ENCODE results near the gene SH2D3C. TPM values are rescaled to one million over a fixed set of nuclear protein-coding genes. Genes with fewer than 3 reads are reported as not detected.

SH2D3C gene
- total RNA-seq, 1 donor from 2014 or later = 18.3 TPM

DNA sequence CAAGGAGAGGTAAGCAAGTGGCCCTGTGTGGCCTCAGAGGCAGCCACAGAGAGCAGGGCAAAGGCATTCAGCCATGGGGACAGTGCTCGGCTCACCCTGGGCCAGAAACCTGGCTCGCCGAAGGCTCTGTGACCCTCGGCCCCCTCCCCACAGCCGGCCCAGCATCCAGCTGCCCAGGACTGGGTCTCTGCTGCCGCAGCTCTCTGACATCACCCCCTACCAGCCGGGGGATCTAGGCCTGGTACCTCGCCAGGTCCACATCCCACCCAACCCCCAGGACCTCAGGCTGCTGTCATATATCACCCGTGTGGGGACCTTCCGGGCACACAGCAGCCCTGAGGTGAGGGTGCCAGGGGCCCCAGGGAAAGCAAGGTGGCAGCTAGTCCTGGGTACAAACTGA is 65.6 kb downstream of the SH2D3C start:
- DNase-seq = no peak
- ATAC-seq = no peak
- intact Hi-C loops (cut with micrococcal nuclease) = no loop called here

DNA sequence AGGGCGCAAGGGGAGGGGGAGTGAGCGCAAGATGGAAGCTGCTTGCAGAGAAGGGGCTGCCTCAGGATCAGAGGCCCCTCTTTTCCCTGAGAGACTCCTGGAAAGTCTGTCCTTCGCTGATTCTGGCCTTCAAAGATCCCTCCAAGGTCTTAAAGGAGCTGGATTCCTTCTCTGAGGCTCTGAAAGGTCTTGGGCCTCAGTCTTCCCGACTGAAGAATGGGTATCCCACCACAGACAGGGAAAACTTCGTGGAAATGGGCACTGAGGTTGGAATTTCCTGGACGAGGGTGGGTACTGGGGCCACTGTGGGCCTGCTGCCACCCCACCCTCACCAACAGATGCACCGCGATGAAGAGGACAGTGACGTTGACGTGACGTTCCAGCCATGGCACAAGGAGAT is 66.1 kb downstream of the SH2D3C start:
- ATAC-seq (no peak), DNase-seq (no peak)
- intact Hi-C loops (cut with micrococcal nuclease) = no loop called here

DNA sequence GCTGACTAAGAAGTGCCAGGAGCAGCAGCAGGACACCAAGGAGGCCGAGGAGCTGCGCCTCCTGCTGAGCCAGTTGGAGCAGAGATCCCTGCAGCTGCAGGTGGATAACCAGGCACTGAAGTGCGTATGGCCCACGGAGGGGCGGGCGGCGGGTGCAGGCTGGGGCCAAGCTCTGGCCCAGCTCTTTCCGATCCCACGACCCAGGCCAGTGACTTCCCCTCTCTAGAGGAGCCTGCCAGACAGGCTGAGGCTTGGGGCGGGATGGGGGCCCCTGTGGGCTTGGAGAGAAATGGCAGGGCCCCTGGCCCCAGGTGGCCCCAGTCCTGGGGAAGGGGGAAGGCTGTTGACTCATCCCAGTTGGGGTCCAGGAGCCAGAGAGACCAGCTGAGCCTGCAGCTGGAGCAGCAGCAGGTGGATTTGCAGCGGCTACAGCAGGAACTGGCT is 66.6 kb downstream of the SH2D3C start:
- DNase-seq (no peak), ATAC-seq (no peak)
- intact Hi-C loops (cut with micrococcal nuclease) = no loop called here

DNA sequence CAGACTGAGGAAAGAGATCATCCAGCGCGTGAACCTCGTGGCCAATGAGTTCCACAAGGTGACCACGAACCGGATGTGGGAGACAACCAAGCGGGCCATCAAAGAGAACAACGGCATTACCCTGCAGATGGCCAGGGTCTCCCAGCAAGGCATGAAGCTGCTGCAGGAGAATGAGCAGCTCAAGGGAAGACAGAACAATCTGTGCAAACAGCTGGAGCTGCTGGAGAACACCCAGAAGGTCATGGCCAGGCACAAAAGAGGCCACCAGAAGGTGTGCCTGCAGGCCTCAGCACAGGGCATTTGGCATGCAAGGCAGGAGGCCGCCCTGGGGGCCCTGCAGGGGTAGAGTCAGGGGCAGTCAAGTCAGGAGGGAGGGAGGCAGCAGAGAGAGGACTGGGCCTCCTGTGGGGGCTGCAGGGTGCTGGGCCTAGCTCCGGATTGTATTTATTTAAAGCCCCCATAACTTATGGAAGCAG is 67.2 kb downstream of the SH2D3C start:
- intact Hi-C loops (cut with micrococcal nuclease) = no loop called here
- DNase-seq (no peak), ATAC-seq (no peak)

DNA sequence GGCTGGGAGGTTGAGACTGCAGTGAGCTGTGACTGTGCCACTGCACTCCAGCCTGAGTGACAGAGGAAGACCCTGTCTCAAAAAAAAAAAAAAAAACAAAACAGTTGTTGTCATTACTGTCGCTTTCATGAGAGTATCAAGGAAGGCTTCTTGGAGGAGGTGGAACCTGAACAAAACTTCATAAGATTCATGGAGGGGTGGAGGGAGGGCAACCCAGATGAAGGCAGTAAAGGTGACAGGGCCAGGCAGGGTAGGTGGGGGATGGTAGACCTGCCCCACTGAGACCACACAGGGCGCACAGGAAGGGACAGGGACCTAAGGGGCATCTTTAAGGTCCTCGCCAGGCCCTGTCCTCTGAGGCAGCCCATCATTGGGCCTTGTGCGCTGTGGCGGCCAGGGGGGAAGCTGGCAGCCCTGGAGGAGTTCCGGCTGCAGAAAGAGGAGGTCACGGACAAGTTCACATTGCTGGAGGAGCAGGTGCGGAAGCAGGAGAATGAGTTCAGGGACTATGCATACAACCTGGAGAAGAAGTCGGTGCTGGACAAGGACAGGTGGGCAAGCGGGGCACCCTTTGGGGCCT is 68.2 kb downstream of the SH2D3C start:
- intact Hi-C loops (cut with micrococcal nuclease) = no loop called here
- ATAC-seq (no peak), DNase-seq (no peak)

DNA sequence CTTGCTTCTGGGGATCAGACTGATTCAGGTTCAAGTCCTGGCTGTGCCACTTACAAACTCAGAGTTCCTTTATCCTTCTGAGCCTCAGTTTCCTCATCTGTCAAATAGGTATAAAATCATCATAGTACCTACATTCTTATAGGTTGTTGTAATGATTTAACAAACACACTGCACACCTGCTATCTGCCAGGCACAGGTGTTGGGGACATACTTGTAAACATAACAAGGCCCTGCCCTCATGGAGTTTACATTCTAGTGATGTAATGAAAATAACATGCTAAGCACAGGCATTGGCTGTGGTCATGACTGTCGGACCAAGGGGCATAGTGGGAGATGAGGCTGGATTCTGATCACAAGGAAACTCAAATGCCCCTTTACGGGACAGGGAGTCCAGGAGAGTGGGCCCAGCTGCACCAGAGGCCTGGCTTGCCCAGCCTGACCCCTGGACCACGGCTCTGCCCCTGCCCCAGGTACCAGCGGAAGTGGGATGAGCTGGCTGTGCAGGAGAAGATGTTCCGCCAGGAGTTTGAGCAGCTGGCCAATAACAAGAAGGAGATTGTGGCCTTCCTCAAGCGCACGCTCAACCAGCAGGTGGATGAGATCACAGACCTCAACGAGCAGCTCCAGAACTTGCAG is 69.4 kb downstream of the SH2D3C start:
- ATAC-seq (no peak), DNase-seq (no peak)
- intact Hi-C loops (cut with micrococcal nuclease) = no loop called here

DNA sequence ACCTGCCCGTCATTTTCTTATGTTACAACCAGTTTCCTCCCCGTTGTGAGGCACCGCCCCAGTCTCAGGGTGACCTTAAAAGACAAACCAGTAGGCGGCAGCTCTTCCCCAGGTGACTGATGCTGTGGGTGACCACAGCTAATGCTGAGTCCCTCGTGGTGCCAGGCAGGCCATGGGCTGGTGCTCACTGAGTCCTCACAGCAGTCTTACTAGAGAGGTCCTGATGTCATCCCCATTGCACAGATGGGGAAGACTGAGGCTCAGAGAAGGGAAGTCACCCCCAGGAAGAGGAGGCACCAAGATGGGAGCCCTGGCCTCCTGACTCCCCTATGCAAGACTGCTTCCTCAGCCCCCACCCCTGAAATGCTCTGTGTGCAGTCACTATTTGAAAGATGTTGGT is 70.7 kb downstream of the SH2D3C start:
- intact Hi-C loops (cut with micrococcal nuclease) = no loop called here
- no peak for DNase-seq
- no peak for ATAC-seq

DNA sequence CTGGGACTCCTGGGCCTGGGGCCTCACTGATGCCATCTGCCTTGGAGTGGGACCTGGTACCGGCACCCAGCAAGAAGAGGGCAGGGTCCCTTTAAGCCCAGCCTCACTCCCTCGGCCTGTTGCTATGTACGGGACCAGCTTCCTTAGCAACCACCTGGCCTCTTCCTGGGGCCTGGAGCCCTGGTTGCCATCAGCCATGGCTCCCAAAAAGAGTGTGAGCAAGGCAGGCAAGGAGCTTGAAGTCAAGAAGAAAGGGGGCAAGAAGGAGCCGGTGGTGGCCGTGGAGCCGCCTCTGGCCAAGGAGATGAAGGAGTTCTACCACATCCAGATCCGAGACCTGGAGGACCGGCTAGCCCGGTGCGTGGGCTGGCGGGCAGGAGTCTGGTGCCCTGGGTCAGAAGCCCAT is 71.6 kb downstream of the SH2D3C start, which contains the start of gene CFAP157:
CFAP157 (plus strand) TSS at position 153 of the 406 bp plus-strand sequence; CDS start at position 197, 44 bp downstream.
- intact Hi-C loops (cut with micrococcal nuclease) = no loop called here
- ATAC-seq = peak; percentile 39
- no peak for DNase-seq

DNA sequence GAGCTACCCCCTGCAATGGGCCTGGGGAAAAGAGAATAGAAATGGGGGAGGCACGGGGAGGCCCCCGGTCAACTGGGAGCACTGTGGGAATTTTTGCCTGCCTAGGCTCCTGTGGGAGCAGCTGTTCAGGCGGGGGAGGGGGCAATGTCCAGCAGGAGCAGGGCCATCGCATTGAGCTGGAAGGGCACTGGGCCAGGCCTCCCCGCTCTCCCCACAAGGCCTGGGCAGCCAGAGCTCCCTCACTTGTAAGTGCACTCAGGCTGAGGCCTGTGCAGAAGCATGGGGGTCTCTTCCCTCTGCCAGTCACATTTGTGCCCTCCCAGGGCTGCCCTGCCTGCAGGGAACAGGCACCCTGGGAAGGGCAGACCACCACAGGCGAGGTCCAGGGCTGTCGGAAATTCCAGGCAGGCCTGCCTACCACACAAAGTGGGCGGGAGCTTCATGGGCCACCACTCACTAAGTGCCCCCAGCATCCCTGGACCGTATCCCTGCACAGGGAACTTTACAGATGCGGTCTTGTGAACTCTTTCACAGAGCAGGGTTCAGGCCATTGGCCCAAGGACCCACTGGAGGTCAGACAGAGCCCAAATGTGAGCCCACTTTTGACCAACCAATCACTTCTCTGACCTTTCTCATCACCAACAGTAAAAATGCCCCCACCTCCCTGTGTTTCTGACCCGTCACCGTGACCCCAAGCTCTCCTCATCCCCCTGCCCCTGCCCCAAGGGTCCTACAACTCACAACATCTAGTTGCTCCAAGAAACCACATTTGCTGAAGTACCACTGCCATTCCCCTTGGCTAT is 72.7 kb downstream of the SH2D3C start:
- ATAC-seq (no peak), DNase-seq (no peak)
- intact Hi-C loops (cut with micrococcal nuclease) = no loop called here

DNA sequence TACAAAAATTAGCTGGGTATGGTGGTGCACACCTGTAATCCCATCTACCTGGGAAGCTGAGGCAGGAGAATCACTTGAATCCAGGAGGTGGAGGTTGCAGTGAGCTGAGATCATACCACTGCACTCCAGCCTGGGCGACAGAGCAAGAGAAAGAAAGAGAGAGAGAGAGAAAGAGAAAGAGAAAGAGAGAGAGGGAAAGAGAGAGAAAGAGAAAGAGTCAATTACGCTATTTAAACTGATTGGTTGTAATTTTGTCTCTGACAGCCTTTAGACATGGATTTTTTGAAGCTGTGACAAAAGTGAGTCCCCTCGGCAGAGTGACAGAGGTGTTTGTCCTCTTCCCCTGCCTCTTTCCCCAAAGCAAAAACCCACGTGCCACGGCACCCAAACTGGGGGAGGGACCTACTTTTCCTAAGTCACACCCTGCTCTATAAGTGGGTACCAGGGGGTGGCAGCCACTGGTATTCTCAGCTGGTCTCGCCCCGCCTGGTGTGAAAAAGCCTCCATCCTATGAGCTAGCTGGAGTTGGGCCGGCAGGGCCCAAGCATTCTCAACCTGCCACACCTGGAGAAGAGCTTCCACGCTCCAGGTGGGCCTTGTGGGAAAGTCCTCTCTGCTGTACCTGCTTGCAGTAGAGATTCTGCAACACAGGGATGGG is 75.0 kb downstream of the SH2D3C start:
- no peak for ATAC-seq
- intact Hi-C loops (cut with micrococcal nuclease) = no loop called here
- DNase-seq = no peak

DNA sequence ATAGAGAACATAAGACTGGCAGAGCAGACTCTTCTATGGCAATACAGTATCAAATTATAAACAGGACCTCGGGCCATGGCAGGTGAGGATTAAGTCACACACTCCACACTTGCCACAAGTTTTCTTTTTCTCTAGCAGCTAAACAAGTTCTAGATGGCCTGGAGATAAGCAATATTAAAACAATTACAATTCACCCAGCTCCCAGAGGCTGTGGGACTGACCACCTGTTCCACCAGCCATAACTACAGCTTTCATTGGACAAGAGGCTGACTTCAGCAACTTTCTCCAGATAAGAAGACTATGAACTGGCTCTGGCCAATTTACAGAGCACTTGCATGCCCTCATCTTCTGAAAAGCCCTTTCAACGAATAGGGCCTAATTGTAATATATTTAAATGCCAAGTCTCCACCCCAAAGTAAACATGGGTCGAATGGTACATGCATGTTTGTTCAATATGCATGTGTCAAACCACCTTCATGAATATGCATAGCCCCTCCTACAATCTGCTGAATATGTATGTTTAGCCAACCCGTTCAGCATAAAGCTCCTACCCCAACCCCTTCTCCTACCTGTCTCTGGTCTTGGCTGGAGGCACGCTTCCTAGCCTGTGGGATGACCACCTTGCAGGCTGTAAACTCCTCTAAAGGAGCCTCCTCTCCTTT is 77.7 kb downstream of the SH2D3C start:
- intact Hi-C loops (cut with micrococcal nuclease) = no loop called here
- no peak for DNase-seq
- ATAC-seq = no peak

DNA sequence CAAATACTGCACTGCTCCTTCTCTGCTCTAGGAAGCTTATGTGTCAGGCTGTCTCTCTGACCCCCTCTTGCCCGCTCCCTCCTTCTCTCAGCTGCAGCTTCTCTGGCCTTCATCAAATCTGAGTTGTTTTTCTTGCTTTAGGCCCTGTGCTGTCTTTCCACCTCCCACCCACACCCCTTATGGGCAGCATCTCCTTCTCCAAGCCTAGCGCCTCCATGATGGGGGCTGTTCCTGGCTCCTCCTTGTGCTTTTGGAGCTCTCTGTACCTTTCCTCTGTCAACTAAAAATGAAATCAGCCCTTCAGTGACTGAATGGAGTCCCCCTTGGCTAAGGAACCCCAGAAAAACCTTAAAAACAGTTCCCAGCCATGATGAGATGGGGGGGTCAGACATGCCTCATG is 78.3 kb downstream of the SH2D3C start:
- DNase-seq (no peak), ATAC-seq (no peak)
- intact Hi-C loops (cut with micrococcal nuclease) = no loop called here

DNA sequence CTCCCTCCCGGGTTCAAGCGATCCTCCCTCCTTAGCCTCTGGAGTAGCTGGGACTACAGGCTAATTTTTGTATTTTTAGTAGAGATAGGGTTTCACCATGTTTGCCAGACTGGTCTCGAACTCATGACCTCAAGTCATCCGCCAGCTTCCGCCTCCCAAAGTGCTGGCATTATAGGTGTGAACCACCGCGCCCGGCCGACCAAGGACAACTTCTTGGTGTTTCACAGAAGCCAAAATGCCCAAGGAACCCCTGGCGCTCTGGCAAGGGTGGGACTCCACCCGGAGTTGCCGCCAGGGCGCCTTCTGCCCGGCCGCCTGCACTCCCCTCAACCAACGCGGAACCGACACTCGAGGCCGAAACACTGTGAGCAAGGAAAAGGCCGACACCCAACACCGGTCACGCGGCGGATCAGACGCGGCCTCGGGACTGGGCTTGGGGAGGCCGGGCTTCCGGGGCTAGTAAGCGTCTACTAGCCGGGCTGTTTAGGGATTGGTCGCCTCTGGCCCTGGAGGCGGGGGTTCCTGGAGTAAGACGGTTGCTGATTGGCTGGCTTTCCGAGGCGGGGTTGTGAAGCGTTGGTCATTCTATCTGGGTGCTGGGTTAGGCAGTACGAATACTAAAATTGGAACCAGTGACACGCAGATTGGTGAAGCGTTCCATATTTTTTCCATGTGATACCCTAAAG is 79.3 kb downstream of the SH2D3C start:
- intact Hi-C loops (cut with micrococcal nuclease) = no loop called here
- DNase-seq (peak; percentile 96), ATAC-seq (peak; percentile 99)

DNA sequence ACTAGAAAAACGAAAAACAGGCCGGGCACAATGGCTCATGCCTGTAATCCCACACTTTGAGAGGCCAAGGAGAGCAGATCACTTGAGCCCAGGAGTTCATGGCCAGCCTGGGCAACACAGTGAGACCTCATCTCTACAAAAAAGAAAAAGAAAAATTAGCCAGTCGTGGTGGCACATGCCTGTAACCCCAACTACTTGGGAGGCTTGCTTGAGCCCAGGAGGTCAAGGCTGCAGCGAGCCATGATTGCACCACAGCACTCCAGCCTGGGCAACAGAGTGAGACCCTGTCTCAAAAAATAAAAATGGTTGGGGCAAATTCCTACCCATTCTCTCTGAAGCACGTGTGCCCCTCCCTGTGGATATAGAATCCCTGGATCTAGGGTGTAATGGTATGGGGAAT is 80.1 kb downstream of the SH2D3C start:
- intact Hi-C loops (cut with micrococcal nuclease) = no loop called here
- ATAC-seq = no peak

DNA sequence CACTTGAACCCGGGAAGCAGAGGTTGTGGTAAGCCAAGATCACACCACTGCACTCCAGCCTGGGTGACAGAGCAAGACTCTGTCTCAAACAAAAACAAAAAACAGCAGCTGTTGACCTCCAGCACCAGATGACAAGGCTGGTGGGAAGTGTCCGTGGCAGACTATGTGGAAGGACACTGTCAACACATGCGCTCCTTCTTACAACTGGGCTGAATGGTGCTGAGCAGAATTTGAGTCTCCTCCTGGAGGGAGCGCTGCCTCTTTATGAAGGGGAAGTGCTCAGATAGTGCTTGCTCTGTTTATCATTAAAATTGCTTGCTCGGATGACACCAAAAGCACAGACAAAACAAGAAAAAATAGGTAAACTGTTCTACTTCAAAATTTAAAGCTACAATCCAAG is 80.9 kb downstream of the SH2D3C start:
- no peak for ATAC-seq
- intact Hi-C loops (cut with micrococcal nuclease) = no loop called here
- no peak for DNase-seq

More for the DNA sequence above, 80.1 kb downstream of the SH2D3C start:
- DNase-seq = no peak

DNA sequence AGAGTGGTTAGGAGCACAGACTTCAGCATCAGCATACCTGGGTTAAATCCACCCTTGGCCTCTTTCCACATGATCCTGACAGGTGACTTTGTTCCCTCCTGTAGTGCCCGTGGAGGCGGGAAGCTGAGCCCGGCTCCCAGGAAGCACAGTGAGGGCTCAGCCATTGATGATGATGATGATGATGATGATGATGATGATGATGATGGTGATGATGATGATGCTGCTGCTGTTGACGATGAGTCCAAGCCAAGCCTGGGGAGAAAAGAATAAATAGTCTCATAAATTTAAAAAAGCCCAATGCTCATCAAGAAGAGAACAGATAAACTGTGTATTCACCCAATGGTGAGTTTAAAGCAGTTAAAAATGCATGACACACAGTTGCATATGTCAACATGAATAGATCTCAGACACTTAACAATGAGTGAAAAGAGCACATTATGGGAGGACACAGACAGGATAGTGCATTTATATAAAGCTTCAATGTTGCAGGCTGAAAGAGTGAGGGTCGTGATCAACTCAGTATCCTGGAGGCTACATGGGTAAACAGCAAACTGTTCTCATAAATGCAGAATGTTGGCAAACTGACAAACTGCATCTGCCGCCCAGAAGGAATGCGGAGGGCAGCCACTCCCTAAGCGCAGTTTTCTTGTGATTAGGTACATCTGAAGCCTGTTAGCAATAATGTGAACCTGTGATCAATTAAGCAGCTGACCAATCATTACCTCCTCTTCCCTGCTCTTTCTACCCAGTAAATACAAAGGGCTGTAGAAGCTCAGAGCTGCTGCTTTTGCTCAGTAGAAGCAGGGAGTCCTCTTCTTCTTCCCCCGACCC is 83.4 kb downstream of the SH2D3C start:
- no peak for ATAC-seq
- intact Hi-C loops (cut with micrococcal nuclease) = no loop called here
- DNase-seq = no peak

DNA sequence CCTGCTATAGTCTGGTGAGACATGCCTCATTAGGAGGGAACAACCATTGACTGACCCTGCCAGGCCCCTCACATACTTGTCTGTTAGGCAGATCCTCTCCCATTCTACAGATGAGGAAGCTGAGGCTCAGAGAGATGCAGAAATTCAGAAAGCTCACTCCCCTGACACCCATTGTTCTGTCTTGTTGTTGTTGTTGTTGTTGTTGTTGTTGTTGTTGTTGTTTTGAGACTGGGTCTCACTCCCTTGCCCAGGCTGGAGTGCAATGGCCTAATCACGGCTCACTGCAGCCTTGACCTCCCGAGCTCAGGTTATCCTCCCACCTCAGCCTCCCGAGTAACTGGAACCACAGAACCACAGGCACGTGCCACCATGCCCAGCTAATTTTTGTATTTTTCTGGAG is 84.8 kb downstream of the SH2D3C start:
- no peak for DNase-seq
- intact Hi-C loops (cut with micrococcal nuclease) = no loop called here

DNA sequence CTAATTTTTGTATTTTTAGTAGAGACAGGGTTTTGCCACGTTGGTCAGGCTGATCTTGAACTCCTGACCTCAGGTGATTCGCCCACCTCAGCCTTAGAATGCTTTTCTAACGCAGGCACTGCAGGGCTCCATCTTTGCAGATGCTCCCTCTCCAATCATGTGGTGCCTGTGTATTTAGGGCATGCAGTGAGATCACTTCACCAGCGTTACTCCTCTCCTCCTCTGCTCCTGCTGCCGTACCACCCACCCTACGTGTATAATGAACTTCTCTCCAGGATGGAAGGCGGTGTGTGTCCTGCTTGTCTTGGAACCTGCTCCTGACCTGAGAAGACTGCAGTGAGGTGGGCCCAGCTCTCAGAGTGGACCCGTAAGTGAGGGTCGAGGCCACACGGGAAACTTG is 85.3 kb downstream of the SH2D3C start:
- no peak for ATAC-seq
- intact Hi-C loops (cut with micrococcal nuclease) = no loop called here
- DNase-seq = no peak

More for the DNA sequence above, 84.8 kb downstream of the SH2D3C start:
- no peak for ATAC-seq

Measured in left ventricle myocardium superior (tissue), 1 donor.